NCI-H69 (cell line): Measurements from ENCODE around the gene EPHA7.

Experiments used
- DNase-seq: peaks from one replicate; lab custom pipeline; 2025; lab: John Stamatoyannopoulos, UW

Gene EPHA7

GRCh38 chr6:93393554-93394074 lies 25.7 kb downstream of the EPHA7 start:
- DNase-seq = peak; percentile 66

DNA sequence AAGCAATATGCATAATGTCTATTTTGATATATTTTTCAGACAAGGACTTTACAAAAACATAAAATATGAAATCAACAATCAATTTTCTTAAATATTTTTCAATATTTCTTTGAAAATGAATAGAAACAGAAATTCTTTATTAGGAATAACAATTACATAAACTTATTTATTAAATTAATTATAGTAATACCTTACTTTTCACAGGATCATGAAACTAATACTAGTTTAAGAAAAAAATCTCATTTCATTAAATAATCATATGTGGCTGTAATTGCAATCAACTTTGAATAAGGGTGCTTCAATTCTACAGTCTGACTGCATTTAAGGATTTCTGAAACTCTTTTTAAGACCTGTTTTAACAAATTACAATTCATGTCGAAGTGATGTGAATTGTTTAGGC lies 26.6 kb downstream of the EPHA7 start:
- DNase-seq = no peak

DNA sequence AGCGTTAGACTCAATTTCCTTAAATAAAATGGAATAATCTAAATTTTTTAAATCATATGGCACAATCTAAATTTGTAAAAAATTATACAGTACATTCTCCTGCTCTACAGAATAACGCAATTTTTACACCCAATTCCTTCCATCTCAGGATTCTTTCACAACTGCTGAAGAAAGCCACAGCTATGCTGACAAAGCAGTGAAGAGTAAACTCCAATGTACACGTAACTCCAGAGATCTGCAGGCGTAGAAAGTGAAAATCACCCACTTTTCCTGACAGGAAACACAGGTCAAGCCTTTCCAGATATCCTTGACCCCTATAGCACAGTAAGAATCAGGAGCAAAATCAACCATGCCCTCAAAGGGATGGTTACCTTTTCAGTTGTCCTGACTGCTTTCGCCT lies 27.4 kb downstream of the EPHA7 start:
- peak; percentile 44 for DNase-seq

DNA sequence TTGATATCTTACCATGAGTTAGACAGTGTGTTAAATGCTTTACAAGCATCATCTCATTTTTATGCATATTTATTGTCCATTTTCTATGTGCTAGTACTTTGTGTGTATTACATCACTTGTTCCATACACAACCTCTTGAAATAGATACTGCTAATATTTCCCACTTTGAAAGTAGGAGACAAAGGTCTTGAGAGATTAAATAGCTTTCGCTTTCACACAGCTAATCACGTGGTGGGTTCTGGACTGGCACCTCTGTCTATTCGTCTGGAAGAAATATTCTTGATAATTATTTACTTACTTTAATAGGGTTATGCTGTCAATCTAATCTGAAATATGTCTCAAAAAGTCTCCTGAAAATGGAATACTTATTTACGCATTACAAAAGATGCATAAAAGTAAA lies 30.2 kb downstream of the EPHA7 start:
- DNase-seq = peak; percentile 70

GRCh38 chr6:93388070-93388469 lies 31.3 kb downstream of the EPHA7 start:
- DNase-seq = no peak

- DNase-seq = no peak
These were observed 43.3 kb downstream of the EPHA7 start for GRCh38 chr6:93376026-93376540.

DNA sequence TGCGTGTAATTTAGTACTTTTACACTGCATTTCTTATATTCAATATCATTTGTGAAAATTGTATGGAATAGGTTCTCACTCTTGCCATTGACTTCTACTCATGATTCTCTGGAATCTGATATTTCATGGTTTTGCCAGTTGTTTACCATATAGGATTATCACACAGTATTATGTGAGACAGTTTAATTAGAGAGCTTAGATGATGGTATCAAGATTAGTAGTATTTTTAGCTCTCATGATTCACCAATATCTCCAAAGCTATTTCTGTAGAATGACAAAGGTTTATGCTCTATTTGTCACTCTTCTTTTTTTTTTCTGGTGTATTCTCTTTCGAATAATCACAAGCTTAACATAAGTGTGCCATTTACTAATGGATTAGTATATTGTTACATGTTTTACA lies 45.9 kb downstream of the EPHA7 start:
- DNase-seq = no peak

GRCh38 chr6:93371756-93372155 lies 47.6 kb downstream of the EPHA7 start:
- DNase-seq = no peak

DNA sequence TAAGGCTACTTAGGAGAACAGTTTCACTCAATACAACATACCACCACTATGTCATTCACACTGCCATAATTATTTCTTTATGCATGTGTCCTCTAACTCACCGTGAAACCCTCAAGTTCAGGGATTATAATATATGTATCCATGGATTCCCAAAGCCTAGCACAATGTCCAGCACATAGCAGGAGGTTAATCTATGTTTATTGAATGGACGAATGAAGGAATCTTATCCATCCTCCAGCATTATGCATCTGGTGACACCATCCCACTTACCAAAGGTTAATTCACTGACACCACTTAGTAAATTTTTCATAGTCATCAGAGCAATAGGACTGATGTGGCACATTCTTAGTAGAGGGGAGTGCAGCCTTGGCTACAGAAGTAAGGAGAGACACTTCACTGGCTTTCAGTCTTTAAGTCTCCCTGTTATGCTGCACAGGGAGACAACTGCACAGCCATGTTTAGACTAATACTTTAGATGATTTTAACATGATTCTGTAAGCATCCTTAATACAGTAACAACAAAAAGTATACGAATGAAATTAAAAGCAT lies 49.7 kb downstream of the EPHA7 start:
- DNase-seq = peak; percentile 47

- peak; percentile 30 for DNase-seq
These were observed 52.9 kb downstream of the EPHA7 start for GRCh38 chr6:93366506-93366905.

DNA sequence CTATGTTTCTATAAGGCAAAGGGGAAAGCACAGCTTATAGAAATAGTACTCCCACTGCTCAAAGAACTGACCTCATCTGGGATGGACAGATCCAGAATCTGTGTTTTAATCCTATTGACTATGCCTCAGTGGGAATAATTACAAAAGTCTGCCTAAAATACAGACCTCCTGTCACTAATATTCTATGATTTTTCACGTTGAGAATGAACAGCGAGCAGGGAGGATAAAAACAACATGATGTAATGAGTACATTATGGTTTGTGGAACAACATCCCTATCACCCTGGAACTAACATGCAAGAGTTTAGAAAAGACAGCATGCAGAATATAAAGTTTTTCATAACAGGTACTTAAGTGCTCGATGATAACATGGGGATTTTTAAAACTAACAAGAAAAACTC lies 53.9 kb downstream of the EPHA7 start:
- no peak for DNase-seq

GRCh38 chr6:93358435-93358834 lies 60.9 kb downstream of the EPHA7 start:
- DNase-seq = no peak

DNA sequence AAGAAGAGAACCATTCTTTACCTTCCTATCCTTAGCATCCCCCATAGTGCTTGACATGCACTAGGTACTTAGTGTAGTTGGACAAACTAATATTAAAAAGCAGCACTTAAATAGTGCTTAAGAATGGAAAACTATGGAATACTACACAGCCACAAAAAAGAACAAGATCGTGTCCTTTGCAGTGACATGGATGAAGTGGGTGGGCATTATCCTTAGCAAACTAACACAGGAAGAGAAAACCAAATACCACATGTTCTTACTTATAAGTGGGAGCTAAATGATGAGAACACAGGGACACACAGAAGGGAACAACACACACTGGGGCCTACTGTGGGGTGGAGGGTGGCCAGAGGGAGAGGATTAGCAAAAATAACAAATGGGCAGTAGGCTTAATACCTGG lies 66.8 kb downstream of the EPHA7 start:
- no peak for DNase-seq

GRCh38 chr6:93351222-93351621 lies 68.1 kb downstream of the EPHA7 start:
- no peak for DNase-seq

GRCh38 chr6:93350774-93351173 lies 68.6 kb downstream of the EPHA7 start:
- peak; percentile 82 for DNase-seq

- peak; percentile 30 for DNase-seq
These were observed 75.0 kb downstream of the EPHA7 start for GRCh38 chr6:93344333-93344835.

- peak; percentile 97 for DNase-seq
These were observed 75.9 kb downstream of the EPHA7 start for GRCh38 chr6:93343476-93343875.

DNA sequence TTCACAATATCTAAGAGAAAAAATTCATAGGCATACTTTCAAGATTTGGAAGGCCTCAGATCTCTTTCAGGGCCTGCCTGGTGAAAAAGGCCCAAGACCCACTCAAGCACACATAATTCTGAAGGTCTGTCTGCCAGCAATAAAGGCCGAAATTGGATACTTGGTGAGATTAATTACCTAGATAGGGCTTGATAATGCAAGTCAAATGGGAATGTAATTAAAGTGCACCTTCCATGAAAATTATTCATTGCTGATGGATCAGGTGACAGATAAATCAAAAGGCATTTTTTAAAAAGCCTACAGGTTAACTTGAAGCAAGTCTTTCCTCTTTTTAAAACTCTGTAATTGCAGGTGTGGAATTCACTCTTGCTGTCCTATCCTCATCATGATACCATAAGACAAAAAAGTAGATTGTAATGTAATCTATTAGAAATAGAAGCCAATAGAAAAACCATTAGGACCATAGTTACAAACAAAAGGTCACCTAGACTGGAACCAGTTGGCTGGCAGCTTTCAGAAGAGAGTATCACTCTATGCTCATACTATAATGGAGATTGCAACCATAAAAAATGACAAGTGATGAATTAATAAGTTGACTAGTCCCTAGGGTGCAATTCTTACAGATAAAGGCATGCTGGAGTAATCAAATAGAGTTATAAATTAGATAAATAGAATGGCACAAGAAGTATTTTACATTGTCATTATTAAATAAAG lies 77.3 kb downstream of the EPHA7 start:
- peak; percentile 98 for DNase-seq

GRCh38 chr6:93337772-93338394 lies 81.5 kb downstream of the EPHA7 start:
- peak; percentile 43 for DNase-seq

DNA sequence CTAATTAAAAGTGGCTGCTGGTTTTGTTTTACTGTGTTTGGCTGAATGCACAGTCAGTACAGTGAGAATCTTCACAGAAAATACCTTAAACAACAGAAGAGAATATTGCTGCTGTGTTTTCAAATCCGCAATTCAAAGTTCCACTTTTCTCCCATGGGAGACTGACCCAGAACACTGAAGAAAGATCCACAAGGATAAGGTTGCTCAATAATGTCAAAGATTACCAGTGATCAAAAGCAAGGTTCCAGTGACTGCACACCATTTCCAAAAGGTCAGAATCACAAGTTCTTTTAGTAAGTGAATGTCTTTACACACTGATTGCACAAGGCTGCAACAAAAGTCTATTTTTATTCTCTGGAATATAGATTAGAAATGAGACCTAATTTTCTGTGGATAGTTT lies 82.3 kb downstream of the EPHA7 start:
- no peak for DNase-seq

- DNase-seq = no peak
These were observed 89.9 kb downstream of the EPHA7 start for GRCh38 chr6:93329301-93330000.

- DNase-seq = no peak
These were observed 91.5 kb downstream of the EPHA7 start for GRCh38 chr6:93327857-93328256.
